HG03108 (cell line): ENCODE results near the gene SMARCA4.

ENCODE experiments used
- ATAC-seq: cut with Tn5 transposase; IDR thresholded peaks from one replicate; pipeline ENCODE4 v1.9.1; 2021; ENCODE audit warnings: moderate library complexity; ENCODE audit not compliant: unreplicated experiment

The SMARCA4 gene

DNA sequence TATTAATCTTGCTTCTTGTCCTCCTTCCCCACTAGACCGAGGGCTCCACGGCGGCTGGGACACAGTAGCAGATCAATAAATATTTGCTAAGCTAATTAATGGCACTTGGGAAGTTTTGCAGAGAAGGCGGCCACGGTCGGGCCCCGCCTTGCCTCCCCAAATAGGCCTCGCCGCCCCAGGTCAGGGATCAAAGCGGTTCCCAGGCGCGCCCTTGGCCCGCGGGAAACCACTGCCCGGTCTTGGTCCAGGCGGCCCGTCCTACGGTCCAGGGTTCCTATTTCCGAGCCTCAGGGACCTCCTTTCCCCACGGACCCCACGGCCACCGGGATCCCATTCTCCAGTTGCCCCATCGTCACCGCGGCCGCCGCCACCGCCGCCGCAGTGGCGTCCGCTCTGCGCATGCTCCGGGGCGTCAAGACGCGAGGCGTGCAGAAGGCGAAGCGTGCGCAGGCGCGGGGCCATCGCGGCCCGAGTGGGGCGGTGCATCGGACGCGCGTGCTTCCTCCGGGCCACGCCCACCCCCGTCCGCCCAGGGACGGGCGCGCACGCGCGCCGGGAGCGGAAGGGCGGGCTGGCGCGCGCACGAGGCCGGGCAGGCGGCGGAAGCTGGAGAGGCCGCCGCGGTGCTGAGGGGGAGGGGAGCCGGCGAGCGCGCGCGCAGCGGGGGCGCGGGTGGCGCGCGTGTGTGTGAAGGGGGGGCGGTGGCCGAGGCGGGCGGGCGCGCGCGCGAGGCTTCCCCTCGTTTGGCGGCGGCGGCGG, at the start of gene SMARCA4:
Gene SMARCA4, plus strand, starts transcription at position 717 of the 759 bp plus-strand sequence. CDS start 23,122 bp downstream, outside the sequence.
- ATAC-seq, result peak; percentile 76

DNA sequence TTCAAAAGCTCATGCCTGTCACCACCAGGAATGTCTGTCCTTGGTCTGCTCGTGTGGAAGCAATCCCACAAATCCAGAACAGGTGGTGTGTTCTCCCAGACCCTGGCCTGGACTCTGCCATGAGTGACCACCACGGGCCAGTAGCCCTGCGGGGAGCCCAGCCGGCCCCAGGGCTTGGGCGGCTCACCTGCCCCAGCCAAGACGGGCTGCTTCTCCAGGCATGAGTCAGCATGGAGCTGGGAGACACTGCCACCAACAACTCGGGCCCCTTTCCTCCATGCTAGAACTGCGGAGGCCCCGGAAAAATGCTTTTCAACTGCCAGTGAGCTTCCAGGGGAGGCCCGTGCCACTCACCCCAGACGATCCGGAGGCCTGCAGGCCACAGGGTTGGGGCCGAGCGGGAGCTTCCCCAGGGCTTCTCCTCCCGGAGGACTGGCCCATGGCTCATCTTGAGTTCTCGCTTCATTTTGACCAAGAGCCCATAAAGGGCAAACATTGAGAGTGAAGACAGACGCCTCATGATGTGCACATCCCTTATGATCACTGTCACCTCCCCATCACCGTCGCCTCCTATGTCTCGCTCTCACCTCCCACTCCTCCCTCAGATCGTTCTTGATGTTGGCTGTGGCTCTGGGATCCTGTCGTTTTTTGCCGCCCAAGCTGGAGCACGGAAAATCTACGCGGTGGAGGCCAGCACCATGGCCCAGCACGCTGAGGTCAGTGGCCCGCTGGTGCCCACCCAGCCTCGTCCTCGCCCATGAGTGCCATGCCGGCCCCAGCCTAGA, 49.1 kb upstream of the SMARCA4 start:
- ATAC-seq, result no peak

DNA sequence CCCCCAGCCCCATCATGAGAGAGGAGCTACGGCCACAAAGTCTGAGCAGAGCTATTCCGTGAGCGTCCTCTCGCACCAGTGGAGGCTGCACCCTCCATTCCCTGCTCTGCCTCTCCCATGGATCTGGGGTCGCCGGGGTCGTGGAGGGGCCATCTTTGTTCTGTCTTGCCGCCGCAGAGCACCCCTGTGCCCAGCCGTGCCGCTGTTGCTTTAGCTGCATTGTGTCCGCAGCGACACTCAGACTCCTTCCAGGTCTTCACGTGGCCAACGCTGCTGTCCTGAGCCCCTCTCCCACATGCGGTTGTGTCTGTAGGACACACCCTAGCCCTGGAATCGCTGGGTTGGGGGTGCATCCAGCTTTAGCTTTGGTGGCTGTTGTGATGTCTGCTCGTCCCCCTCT, 48.2 kb upstream of the SMARCA4 start:
- no peak for ATAC-seq

DNA sequence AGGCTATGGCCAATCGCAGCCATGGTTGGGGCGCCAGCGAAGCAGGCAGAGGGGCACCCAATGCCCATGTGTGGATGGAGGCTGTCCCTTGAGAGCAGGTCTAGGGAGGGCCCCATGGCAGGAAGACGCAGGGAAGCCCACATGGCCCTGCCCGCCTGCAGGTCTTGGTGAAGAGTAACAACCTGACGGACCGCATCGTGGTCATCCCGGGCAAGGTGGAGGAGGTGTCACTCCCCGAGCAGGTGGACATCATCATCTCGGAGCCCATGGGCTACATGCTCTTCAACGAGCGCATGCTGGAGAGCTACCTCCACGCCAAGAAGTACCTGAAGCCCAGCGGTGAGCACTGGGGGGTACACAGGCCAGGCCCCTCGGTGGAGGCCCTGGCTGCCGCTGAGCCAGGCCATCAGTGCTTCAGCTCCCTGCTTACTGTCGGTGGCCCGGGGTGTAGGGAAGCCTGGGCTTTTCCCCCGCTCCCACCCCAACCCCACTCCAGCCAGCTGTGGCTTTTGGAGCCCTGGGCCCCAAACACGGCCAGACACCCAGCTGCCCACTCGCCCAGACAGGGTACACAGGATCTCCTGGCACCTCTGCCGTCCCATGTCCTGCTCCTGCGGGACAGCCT, 47.0 kb upstream of the SMARCA4 start:
- ATAC-seq, result no peak

DNA sequence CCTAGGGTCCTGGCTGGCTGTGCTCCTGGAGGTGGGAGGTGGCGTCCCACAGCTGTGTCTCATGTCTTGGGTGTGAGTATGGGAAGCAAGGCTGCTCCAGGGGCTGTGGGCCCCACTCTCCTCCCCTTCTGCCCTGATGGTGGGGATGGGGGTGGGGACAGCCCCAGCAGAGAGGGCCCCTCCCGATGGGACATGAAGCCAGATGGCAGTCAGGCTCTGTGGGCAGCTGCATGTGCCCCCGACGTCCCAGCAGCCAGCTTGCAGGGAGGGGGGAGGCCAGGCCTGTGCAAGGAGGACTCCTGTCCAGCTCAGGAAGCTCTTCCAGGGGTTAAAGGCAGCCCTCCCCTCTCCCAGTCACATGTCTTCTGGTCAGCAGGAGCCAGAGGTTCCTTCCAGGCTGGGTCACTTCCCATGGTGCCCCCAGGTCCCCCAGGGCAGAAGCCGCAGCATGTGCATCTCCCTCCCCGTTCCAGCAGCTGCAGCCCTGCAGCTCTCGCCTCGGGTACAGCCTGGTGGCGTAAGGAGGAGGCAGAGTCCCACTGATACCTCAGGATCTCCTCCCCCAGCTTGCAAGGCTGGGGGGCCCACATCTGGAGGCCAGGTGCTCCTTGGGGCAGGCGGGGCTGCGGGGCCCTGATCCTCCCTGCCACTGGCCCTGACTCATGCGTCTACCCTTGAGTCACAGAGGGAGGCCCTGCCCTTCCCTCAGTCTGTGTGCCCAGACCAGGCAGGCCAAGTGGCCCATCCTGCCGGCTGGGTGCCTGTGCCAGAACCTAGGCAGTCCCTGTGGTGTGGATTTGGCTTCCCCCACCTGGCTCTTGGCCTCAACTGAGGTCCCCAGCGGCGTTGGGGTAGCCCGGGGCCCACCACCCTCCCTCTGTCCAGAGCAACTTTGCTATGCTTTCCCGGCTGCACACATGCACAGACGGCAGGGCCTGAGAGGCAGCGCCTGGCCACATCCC, 45.4 kb upstream of the SMARCA4 start:
- ATAC-seq, result no peak

DNA sequence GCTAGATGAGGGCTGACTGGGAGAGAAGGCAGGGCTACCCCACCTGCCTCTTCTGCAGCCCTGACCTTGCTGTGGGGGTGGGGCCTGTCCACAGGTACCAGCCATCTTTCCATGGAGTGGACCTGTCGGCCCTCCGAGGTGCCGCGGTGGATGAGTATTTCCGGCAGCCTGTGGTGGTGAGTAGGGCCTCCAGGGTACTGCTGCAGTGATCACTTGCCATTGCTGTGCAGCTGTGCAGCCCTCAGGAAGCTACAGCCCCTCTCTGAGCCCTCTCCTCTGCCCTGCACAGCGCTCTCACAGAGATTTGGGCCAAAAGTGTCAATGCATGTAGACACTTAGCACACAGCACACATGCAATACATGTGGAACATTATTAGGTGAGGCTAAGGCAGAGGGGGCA, 44.2 kb upstream of the SMARCA4 start:
- no peak for ATAC-seq

DNA sequence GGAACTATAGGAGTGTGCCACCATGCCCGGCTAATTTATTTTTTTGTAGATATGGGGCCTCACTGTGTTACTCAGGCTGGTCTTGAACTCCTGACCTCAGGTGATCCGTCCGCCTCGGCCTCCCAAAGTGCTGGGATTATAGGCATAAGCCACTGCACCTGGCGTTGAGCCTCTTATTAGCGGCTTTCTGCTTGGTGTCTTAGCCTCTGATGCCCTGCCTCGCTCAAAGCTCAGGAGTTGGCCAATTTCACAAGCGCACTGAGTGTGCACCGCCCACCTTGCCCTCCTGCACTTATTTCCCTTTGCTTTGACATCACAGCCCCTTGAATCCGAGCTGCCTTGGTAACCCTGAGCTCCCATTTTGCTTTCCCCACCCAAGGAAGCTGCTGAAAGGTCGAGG, 42.5 kb upstream of the SMARCA4 start:
- no peak for ATAC-seq

DNA sequence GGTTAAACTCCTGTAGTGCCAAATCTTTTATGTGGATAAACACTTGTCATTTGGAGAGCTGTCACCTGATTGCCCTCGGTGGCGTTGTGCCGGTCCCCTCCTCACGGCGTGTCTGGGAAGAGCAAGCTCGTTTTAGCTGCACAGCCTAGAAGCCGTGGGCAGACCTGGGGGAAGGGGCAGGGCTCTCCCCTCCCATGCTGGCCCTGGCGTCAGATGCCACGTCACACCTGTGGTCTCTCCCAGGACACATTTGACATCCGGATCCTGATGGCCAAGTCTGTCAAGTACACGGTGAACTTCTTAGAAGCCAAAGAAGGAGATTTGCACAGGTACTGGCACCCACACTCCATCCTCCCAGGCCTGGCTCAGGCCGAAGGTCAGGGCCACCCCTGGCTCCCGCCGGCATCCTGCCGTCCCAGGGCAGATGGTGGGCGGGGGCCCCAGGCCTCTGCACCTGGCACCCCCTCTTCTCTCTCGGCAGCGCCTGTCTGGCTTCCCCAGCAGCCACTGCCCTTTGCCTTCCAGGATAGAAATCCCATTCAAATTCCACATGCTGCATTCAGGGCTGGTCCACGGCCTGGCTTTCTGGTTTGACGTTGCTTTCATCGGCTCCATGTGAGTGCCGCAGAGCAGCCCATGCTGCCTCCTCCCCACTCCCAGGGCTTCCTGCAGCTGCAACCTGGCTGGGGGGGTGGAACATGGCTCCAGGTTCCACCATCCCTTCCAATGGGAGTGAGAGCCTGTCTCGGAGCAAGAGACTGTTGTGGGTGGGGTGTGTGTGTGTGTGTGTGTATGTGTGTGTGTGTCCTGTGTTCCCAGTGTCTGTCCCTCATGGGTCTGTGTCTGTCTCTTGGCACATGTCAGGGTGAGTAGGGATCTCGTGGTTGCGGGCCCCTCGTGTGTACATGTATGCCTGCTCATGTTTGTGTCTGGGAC, 41.2 kb upstream of the SMARCA4 start:
- ATAC-seq, result no peak

DNA sequence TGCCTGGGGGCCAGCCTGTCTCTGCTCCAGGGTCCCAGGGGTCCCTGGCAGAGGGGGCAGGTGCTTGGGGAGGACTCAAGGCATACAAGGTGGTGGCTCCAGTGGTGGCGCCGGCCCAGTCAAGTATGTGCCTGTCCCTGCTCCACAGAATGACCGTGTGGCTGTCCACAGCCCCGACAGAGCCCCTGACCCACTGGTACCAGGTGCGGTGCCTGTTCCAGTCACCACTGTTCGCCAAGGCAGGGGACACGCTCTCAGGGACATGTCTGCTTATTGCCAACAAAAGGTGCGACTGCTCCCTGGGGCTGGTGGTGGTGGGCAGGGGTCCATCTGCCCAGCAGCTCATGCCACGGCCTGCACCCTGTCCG, 40.6 kb upstream of the SMARCA4 start:
- no peak for ATAC-seq

DNA sequence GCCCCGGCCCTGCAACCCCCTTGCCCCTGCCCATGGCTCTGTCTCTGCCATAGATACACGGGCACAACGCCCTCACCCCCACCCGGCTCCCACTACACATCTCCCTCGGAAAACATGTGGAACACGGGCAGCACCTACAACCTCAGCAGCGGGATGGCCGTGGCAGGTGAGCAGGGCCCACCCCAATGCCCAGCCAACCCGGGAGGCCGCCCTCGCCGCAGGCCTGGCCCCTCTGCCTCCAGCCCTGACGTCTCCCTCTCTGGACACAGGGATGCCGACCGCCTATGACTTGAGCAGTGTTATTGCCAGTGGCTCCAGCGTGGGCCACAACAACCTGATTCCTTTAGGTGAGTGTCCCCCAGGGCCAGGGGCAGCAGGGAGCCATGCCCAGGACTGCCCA, 40.0 kb upstream of the SMARCA4 start:
- no peak for ATAC-seq

DNA sequence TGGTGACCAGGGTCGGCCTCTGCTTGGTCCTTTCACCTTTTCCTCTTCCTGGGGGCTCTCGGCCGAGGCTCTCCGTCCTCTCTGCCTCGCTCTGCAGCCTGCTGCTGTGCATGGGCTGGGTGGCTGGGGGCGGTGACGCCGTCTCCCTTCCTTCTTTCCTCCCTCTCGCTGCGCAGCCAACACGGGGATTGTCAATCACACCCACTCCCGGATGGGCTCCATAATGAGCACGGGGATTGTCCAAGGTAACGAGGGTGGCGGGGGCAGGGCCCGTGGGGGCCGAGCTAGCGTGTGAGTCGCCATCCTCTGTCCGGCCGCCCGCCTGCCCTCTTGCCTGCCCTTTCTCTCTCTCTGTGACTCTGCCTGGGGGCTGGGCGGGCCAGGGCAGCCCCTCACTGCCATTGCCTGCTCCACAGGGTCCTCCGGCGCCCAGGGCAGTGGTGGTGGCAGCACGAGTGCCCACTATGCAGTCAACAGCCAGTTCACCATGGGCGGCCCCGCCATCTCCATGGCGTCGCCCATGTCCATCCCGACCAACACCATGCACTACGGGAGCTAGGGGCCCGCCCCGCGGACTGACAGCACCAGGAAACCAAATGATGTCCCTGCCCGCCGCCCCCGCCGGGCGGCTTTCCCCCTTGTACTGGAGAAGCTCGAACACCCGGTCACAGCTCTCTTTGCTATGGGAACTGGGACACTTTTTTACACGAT, 39.5 kb upstream of the SMARCA4 start:
- ATAC-seq, result no peak

DNA sequence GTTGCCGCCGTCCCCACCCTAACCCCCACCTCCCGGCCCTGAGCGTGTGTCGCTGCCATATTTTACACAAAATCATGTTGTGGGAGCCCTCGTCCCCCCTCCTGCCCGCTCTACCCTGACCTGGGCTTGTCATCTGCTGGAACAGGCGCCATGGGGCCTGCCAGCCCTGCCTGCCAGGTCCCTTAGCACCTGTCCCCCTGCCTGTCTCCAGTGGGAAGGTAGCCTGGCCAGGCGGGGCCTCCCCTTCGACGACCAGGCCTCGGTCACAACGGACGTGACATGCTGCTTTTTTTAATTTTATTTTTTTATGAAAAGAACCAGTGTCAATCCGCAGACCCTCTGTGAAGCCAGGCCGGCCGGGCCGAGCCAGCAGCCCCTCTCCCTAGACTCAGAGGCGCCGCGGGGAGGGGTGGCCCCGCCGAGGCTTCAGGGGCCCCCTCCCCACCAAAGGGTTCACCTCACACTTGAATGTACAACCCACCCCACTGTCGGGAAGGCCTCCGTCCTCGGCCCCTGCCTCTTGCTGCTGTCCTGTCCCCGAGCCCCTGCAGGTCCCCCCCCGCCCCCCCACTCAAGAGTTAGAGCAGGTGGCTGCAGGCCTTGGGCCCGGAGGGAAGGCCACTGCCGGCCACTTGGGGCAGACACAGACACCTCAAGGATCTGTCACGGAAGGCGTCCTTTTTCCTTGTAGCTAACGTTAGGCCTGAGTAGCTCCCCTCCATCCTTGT, 38.8 kb upstream of the SMARCA4 start:
- ATAC-seq, result no peak

DNA sequence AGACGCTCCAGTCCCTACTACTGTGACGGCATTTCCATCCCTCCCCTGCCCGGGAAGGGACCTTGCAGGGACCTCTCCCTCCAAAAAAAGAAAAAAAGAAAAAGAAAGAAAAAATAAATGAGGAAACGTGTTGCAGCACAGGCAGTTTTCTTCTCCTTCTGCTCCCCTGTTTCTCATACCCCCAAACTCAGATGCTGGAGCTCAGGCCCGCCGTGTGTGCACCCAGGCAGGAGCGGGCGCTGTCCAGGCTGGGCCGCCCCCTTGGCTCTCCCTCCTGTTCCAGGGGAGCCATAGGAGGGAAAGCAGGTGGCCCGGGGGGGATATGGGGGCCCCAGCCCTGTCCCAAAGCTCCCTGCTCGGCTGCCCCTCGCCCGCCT, 38.2 kb upstream of the SMARCA4 start:
- ATAC-seq, result no peak

DNA sequence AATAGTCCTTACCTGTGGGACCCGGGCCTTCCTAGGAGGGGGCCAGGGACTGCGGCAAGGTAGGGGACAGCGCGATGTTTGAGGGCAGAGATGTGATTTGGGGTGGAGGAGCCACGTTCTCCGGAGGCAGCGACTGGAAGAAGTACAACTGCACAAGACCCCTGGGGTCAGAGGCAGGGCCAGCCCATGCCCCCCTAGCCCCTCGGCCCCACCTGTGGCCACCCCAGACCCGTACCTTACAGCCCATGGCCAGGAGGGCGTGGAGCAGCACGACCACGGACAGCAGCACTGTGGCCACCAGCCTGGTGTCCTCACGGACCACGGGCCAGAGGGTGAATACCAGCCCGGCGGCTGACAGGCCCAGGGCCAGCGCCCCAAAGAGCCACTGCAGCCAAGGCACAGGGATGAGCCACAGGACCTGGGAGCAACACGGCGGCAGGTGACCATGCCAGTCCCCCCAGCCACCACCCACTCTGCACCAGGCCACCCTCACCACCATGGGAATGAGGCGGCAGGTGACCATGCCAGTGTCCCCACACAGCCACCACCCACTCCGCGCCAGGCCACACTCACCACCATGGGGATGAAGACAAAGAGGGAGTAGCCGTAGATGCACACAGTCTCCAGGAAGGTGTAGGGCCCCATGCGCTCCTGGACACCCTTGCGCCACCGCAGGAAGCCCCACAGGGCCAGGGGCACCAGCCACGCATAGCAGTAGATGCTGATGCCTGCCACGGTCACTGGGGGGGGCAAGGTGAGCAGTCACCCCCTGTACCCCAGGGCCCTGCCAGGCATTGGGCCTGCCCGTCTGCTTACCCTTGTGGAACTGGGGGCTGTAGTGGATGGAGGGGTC, 37.3 kb upstream of the SMARCA4 start:
- ATAC-seq, result no peak

DNA sequence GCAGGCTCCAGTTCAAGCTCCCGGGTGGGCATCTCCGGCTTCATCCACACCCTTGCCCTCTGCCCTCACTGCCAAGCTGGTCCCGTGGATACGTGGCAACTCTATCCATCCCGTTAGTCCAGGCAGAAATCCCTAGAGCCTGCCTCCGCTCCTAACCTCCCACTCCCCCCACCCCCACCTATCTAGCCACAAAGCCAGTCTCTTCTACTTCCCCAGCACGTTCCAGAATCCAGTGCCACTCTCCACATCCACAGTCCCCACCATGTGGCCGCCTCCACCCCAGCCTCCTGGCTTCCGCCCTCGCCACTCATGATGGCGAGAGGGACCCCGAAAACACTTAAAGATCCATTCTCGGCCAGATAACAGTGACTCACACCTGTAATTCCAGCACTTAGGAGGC, 36.2 kb upstream of the SMARCA4 start:
- no peak for ATAC-seq

DNA sequence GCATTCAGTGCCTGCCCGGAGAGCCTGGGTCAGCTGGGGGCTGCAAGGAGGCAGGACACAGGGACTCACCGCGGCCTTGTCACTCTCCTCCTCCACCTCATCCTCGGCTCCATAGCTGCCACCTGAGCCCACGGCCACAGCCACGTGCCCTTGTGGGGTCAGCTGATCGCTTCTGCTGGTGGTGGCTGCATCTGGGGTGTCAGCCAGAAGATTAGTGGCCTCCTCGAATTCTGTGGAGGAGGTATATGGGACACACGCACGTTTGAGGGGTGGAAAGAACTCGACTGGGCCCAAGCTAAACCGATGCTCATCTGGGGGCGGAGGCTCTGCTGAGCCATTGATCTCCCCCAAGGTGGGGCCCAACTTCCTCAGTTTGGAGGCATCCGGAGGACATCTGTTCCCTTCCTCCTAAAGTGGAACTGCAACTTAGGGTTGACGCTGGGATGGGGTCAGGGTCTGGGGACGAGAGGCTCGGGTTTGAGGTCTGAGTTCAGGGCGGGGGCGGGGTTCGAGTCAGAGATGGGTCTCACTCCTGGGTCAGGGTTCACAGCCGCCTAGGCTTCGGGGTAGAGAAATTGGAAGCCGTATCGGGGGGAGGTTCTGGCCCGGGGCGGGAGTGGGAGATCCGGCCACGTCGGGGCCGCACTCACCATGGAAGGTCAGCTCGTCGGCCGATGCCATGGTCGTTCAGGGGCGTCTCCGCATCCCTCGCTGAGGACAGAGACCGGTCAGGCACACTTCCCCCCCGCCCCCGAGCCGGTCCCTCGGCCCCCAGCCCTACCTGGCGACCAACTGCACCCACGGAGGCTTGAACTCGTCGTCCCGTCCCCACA, 32.9 kb upstream of the SMARCA4 start:
- no peak for ATAC-seq
